ENCODE results near the gene HLA-C.
"Not testable (repeated sequence)": the region's sequence is repeated elsewhere in the genome, so short reads cannot be mapped to it uniquely, and the experiment has no call there.

Gene HLA-C

DNA sequence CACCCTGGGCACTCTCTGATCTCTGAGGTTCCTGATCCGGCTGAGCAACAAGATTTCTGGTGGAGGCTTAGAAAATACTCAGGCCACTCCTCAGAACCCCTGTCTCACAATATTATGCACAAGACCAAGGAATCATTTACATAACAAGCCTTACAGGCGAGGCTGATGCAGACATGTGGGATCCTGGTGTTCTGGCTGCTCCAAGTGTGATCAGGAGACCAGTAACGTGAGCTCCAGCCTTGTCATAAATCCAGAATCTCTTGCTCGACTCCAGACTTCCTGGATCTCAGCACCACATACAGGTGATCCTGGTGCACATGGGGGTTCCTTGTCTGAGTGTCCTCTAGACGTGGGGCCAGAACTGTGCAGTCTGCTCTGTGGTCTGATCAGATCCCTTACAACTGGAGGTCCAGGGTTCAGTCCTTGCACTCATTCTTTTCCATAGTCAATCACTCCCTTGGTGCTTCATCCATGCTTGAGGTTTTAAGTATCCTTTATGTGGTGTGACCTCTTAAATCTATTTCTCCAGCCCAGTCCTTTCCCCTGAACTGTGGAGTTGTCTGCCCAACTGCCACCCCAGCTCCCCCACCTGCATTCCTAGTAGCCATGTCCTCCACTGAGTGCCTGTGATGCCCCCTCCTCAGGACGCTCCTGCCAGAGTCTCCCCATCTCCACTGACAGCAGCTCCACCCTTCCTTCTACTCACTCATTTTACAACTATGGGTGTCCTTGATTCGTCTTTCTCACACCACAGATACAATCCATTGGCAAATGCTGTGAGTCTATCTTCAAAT is 5.1 kb downstream of the HLA-C start:
- H3K36me3 ChIP-seq (ENCODE audit: insufficient read depth, low read length) = no peaks in the 10 kb centered on the region
- no peak overlapping the region for H3K27ac ChIP-seq
- DNase-seq (ENCODE audit: low read depth, low spot score) = no peak
- no peak overlapping the region for H3K9ac ChIP-seq (ENCODE audit: insufficient read length)
- no peaks in the 10 kb centered on the region for H3K9me3 ChIP-seq (ENCODE audit: low read depth, low read length)
- TF ChIP-seq FOXP2 (optimal IDR thresholded peaks at IDR 0.05; ENCODE audit: control extremely low read depth, extremely low read length, insufficient read depth) (no peak), EZH2 (IDR thresholded peaks at IDR 0.05) (no peak), POLR2AphosphoS5 (IDR thresholded peaks at IDR 0.05; ENCODE audit: borderline replicate concordance, low read depth, low read length) (no peak)
- no peak overlapping the region for H3K4me3 ChIP-seq

DNA sequence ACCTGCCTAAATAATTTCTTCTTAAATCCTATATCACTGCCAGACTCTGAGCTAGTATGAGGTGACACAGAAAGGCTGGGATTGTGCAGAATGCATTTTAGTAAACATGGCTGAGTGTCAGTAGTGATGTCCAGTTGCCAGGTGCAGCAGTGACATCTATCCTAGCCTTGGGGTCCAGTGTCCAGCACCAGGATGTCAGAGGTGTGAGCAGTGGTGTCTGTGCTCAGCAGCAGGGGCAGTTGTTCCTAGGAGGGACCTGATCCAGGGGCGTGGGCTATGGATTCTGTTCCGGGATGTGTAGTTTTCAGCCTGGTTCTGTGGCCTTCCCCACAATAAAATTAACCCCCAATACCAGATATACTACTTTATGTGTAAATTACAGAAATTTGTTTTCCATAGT is 6.0 kb downstream of the HLA-C start:
- Histone ChIP-seq H3K9me3 (ENCODE audit: low read depth, low read length) (no peaks in the 10 kb centered on the region), H3K4me3 (no peak overlapping the region), H3K36me3 (ENCODE audit: insufficient read depth, low read length) (no peaks in the 10 kb centered on the region), H3K27ac (no peak overlapping the region), H3K9ac (ENCODE audit: insufficient read length) (no peak overlapping the region)
- DNase-seq (ENCODE audit: low read depth, low spot score) = no peak
- TF ChIP-seq POLR2AphosphoS5 (IDR thresholded peaks at IDR 0.05; ENCODE audit: borderline replicate concordance, low read depth, low read length) (no peak), EZH2 (IDR thresholded peaks at IDR 0.05) (no peak), FOXP2 (optimal IDR thresholded peaks at IDR 0.05; ENCODE audit: control extremely low read depth, extremely low read length, insufficient read depth) (no peak)

- DNase-seq (ENCODE audit: low read depth, low spot score); H3K9me3 ChIP-seq (ENCODE audit: low read depth, low read length); H3K9ac ChIP-seq (ENCODE audit: insufficient read length); H3K4me3 ChIP-seq; H3K36me3 ChIP-seq (ENCODE audit: insufficient read depth, low read length); H3K27ac ChIP-seq: not testable (repeated sequence)
Measured at GRCh38 chr6:31263346-31263933, 8.5 kb downstream of the HLA-C start.

DNA sequence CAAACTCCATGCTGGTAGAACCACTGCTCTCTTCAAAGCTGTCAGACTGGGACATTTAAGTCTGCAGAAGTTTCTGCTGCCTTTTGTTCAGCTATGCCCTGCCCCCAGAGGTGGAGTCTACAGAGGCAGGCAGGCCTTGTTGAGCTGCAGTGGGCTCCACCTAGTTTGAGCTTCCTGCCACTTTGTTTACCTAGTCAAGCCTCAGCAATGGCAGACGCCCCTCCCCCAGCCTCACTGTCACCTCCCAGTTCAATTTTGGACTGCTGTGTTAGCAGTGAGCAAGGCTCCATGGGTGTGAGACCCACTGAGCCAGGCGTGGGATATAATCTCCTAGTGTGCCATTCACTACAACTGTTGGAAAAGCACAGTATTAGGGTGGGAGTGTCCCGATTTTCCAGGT is 11.9 kb downstream of the HLA-C start:
- H3K4me3 ChIP-seq; H3K36me3 ChIP-seq (ENCODE audit: insufficient read depth, low read length); H3K9me3 ChIP-seq (ENCODE audit: low read depth, low read length); H3K9ac ChIP-seq (ENCODE audit: insufficient read length); H3K27ac ChIP-seq; DNase-seq (ENCODE audit: low read depth, low spot score): not testable (repeated sequence)

GRCh38 chr6:31252625-31253024 is 19.3 kb downstream of the HLA-C start:
- Histone ChIP-seq H3K9ac (ENCODE audit: insufficient read length) (no peak overlapping the region), H3K36me3 (ENCODE audit: insufficient read depth, low read length) (no peaks in the 10 kb centered on the region), H3K9me3 (ENCODE audit: low read depth, low read length) (no peaks in the 10 kb centered on the region; the same call in 1 of the 2 replicates), H3K27ac (no peak overlapping the region), H3K4me3 (no peak overlapping the region)
- TF ChIP-seq EZH2 (IDR thresholded peaks at IDR 0.05) = no peak
- TF ChIP-seq FOXP2 (optimal IDR thresholded peaks at IDR 0.05; ENCODE audit: control extremely low read depth, extremely low read length, insufficient read depth) = no peak
- no peak for TF ChIP-seq POLR2AphosphoS5 (IDR thresholded peaks at IDR 0.05; ENCODE audit: borderline replicate concordance, low read depth, low read length)
- DNase-seq (ENCODE audit: low read depth, low spot score) = no peak

GRCh38 chr6:31251261-31251660 is 20.6 kb downstream of the HLA-C start:
- no peak overlapping the region for H3K4me3 ChIP-seq
- H3K9me3 ChIP-seq (ENCODE audit: low read depth, low read length) = no peaks in the 10 kb centered on the region; the same call in 1 of the 2 replicates
- no peak for DNase-seq (ENCODE audit: low read depth, low spot score)
- no peak for TF ChIP-seq EZH2 (IDR thresholded peaks at IDR 0.05)
- no peak for TF ChIP-seq POLR2AphosphoS5 (IDR thresholded peaks at IDR 0.05; ENCODE audit: borderline replicate concordance, low read depth, low read length)
- TF ChIP-seq FOXP2 (optimal IDR thresholded peaks at IDR 0.05; ENCODE audit: control extremely low read depth, extremely low read length, insufficient read depth) = no peak
- H3K27ac ChIP-seq = no peak overlapping the region
- H3K36me3 ChIP-seq (ENCODE audit: insufficient read depth, low read length) = no peaks in the 10 kb centered on the region
- H3K9ac ChIP-seq (ENCODE audit: insufficient read length) = no peak overlapping the region

- no peak for DNase-seq (ENCODE audit: low read depth, low spot score)
- H3K4me3 ChIP-seq = no peak overlapping the region
- H3K9me3 ChIP-seq (ENCODE audit: low read depth, low read length) = no peaks in the 10 kb centered on the region; the same call in 1 of the 2 replicates
- no peak overlapping the region for H3K27ac ChIP-seq
- no peak overlapping the region for H3K9ac ChIP-seq (ENCODE audit: insufficient read length)
- no peaks in the 10 kb centered on the region for H3K36me3 ChIP-seq (ENCODE audit: insufficient read depth, low read length)
- no peak for TF ChIP-seq FOXP2 (optimal IDR thresholded peaks at IDR 0.05; ENCODE audit: control extremely low read depth, extremely low read length, insufficient read depth)
- no peak for TF ChIP-seq POLR2AphosphoS5 (IDR thresholded peaks at IDR 0.05; ENCODE audit: borderline replicate concordance, low read depth, low read length)
- no peak for TF ChIP-seq EZH2 (IDR thresholded peaks at IDR 0.05)
Measured at GRCh38 chr6:31249184-31249583, 22.7 kb downstream of the HLA-C start.

GRCh38 chr6:31247813-31248212 is 24.1 kb downstream of the HLA-C start:
- H3K4me3 ChIP-seq = no peak overlapping the region
- no peak overlapping the region for H3K27ac ChIP-seq
- DNase-seq (ENCODE audit: low read depth, low spot score) = no peak
- H3K9me3 ChIP-seq (ENCODE audit: low read depth, low read length) = no peaks in the 10 kb centered on the region; the same call in 1 of the 2 replicates
- no peak overlapping the region for H3K9ac ChIP-seq (ENCODE audit: insufficient read length)
- no peak for TF ChIP-seq POLR2AphosphoS5 (IDR thresholded peaks at IDR 0.05; ENCODE audit: borderline replicate concordance, low read depth, low read length)
- no peak for TF ChIP-seq FOXP2 (optimal IDR thresholded peaks at IDR 0.05; ENCODE audit: control extremely low read depth, extremely low read length, insufficient read depth)
- no peak for TF ChIP-seq EZH2 (IDR thresholded peaks at IDR 0.05)
- H3K36me3 ChIP-seq (ENCODE audit: insufficient read depth, low read length) = no peaks in the 10 kb centered on the region

DNA sequence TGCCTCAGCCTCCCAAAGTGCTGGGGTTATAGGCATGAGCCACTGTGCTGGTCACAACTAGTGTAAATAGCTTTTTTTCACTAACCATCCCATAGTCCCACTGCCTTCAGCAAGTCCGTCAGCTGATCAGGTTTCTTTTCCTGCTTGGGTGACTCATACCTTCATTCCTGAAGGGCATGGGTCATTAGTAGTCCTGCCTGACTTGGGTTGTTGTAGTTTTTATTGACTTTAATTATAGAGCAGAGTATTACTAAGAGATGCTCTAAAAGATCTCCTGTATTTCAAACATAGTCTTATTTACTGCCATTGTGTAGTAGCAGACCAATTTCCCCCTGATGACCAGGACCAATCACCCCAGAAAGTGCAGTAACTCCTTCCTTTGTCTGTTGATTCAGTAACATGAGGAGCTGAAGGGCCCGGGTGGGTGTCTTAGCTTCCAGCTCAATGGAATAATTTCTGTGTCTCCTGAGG is 25.8 kb downstream of the HLA-C start:
- Histone ChIP-seq H3K27ac (no peak overlapping the region), H3K9me3 (ENCODE audit: low read depth, low read length) (no peaks in the 10 kb centered on the region; the same call in 1 of the 2 replicates), H3K36me3 (ENCODE audit: insufficient read depth, low read length) (no peaks in the 10 kb centered on the region), H3K9ac (ENCODE audit: insufficient read length) (no peak overlapping the region), H3K4me3 (no peak overlapping the region)
- no peak for TF ChIP-seq POLR2AphosphoS5 (IDR thresholded peaks at IDR 0.05; ENCODE audit: borderline replicate concordance, low read depth, low read length)
- no peak for TF ChIP-seq EZH2 (IDR thresholded peaks at IDR 0.05)
- TF ChIP-seq FOXP2 (optimal IDR thresholded peaks at IDR 0.05; ENCODE audit: control extremely low read depth, extremely low read length, insufficient read depth) = no peak
- no peak for DNase-seq (ENCODE audit: low read depth, low spot score)

All from SK-N-MC (cell line).